ENCODE measurements around the gene PAX2.

PAX2 gene

DNA sequence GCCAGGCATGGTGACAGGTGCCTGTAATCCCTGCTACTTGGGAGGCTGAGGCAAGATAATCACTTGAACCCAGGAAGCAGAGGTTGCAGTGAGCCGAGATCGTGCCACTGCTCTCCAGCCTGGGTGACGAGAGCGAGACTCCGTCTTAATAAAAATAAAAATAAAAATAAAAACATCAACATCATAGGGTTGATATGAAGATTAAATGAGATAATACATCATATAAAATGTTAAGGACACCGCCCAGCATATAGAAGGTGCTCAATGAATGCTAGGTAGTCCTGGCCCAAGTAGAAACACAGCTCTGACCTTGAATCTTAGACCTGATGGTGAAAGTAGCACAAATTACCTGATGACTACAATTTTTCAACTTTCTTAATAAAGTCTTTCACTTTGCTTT, 74.0 kb downstream of the PAX2 start:
- no peak for DNase-seq (ENCODE audit: low read depth)

DNA sequence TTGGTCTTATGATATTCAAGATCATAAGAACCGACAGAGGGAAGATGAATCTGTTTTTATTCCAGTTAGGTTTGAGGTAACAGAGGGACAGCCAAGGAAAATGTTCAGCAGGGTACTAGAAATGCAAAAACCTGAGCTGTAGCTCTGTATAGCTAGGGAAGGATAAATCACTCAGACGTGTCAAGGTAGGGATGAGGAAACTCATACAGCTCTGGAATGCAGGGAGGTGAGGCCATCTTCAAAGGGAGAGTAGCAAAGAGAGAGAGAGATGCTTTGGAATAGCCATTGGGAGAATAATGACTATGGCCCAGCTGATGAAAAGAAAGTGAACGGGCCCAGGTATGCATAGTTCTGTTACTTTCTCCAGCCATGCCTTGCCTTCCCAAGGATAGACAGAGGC, 77.8 kb downstream of the PAX2 start:
- no peak for DNase-seq (ENCODE audit: low read depth)

DNA sequence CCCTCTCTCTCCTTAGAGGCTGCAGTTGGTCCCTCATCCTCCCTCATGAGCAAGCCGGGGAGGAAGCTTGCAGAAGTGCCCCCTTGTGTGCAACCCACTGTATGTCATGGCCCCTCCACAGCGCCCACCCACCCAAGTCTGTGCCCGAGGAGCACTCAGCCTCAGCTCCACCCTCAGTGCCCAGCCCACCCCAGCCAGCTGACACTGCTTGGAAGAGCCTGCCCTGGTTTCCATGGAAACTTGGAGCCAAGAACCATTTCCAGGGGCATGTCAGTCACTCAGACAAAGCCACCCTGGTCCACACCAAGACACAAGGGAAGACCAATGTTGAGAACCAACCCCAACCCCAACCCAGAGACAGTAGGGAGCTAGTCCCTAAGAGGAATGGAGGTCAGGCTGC, 79.5 kb downstream of the PAX2 start:
- DNase-seq (ENCODE audit: low read depth) = no peak

DNA sequence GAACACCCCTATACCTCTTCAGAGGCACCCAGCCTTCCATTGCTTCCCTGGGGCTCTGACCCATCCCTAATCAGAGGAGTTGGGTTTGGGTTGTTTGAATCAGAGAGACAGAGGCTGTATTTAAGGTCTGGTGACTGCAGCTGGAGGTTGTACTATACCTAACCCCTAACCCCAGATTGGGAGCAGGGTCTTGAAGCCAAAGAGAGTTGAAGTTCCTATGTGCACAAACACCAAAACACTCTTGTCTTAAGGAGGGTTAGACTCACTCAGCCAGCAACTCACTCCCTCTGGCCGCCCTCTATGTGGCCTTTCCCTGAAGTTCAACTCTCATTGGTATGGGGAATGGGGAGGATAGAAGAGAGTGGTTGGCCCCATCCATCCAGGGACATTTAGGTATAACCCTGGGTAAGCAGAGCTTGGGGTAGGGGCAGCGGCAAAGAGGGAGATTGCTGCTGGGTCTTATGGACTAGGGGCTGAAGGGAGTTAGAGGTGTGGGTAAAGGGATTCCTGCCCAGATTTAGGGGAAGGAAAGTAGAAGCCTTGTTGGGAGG, 80.0 kb downstream of the PAX2 start:
- DNase-seq (ENCODE audit: low read depth) = no peak

DNA sequence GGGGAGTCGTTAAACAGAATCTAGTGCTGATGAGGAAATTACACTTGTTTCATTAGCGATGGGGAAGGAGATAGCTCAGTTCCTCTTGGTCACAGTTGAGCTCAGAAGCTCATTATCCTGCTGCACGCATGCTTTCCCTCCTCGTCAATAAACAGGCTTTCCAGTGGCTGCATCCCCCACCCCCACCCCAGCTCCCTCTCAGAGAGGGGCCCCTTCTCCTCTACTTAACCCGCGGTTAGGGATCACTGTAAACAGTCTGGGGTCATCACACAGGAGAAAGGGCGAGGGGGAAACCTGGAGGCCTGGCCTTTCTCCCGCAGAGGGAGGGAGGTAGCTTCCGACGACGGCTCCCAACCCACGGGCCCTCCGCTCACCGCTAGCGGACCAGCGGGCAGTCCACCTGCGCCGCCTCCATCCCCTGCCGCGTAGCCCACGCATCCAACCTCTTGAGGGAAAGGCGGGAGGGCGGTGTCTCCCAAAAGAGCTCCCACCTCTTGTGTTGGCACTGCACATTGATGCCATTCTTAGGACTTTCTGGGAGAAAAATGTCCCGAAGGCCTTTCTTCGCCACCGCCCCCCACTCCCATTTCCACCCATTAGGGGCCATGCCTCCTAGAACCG, 80.8 kb downstream of the PAX2 start:
- no peak for DNase-seq (ENCODE audit: low read depth)

DNA sequence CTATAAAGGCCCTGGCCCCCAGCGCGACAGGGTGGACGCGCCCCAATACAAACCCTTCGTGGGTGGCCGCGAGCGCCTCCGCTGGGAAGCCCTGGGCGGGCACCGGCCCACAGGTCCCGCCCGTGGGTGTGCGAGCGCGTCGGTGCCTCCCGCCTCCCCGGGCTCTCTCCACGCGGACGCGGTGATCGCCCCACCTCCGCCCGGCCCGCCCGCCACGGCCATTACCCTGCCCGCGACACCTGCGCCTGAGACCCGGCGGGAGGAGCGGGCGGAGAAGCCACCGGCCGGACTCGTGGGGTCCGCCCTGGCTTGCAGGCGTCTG, 81.2 kb downstream of the PAX2 start:
- DNase-seq (ENCODE audit: low read depth) = no peak

DNA sequence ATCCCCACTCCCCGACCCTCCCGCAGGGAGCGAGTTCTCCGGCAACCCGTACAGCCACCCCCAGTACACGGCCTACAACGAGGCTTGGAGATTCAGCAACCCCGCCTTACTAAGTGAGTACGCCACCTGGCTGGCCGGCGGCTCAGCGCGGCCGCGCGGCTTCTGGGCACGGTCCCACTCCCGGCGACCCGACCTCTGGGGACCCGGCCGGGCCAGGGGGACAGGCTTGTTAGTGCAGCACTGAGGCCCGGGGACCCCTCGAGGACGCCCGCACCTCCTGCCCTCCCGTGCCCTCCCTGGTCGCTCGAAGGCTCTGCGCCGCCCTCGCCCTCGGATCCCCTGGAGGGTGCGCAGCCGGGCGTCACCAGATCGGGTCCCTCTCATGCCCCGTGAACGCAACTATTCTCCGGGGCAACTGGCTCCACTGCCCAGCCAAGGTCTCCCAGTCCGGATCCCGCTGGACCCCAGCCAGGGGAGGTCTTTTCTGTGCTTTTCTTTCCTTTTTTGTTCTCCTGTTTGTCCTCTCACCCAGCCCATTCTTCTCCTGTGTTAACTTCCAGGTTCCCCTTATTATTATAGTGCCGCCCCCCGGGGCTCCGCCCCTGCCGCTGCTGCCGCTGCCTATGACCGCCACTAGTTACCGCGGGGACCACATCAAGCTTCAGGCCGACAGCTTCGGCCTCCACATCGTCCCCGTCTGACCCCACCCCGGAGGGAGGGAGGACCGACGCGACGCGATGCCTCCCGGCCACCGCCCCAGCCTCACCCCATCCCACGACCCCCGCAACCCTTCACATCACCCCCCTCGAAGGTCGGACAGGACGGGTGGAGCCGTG, 81.8 kb downstream of the PAX2 start:
- DNase-seq (ENCODE audit: low read depth) = no peak

DNA sequence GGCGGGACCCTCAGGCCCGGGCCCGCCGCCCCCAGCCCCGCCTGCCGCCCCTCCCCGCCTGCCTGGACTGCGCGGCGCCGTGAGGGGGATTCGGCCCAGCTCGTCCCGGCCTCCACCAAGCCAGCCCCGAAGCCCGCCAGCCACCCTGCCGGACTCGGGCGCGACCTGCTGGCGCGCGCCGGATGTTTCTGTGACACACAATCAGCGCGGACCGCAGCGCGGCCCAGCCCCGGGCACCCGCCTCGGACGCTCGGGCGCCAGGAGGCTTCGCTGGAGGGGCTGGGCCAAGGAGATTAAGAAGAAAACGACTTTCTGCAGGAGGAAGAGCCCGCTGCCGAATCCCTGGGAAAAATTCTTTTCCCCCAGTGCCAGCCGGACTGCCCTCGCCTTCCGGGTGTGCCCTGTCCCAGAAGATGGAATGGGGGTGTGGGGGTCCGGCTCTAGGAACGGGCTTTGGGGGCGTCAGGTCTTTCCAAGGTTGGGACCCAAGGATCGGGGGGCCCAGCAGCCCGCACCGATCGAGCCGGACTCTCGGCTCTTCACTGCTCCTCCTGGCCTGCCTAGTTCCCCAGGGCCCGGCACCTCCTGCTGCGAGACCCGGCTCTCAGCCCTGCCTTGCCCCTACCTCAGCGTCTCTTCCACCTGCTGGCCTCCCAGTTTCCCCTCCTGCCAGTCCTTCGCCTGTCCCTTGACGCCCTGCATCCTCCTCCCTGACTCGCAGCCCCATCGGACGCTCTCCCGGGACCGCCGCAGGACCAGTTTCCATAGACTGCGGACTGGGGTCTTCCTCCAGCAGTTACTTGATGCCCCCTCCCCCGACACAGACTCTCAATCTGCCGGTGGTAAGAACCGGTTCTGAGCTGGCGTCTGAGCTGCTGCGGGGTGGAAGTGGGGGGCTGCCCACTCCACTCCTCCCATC, 82.7 kb downstream of the PAX2 start:
- no peak for DNase-seq (ENCODE audit: low read depth)

DNA sequence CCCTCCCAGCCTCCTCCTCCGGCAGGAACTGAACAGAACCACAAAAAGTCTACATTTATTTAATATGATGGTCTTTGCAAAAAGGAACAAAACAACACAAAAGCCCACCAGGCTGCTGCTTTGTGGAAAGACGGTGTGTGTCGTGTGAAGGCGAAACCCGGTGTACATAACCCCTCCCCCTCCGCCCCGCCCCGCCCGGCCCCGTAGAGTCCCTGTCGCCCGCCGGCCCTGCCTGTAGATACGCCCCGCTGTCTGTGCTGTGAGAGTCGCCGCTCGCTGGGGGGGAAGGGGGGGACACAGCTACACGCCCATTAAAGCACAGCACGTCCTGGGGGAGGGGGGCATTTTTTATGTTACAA, 83.3 kb downstream of the PAX2 start:
- DNase-seq (ENCODE audit: low read depth) = no peak

DNA sequence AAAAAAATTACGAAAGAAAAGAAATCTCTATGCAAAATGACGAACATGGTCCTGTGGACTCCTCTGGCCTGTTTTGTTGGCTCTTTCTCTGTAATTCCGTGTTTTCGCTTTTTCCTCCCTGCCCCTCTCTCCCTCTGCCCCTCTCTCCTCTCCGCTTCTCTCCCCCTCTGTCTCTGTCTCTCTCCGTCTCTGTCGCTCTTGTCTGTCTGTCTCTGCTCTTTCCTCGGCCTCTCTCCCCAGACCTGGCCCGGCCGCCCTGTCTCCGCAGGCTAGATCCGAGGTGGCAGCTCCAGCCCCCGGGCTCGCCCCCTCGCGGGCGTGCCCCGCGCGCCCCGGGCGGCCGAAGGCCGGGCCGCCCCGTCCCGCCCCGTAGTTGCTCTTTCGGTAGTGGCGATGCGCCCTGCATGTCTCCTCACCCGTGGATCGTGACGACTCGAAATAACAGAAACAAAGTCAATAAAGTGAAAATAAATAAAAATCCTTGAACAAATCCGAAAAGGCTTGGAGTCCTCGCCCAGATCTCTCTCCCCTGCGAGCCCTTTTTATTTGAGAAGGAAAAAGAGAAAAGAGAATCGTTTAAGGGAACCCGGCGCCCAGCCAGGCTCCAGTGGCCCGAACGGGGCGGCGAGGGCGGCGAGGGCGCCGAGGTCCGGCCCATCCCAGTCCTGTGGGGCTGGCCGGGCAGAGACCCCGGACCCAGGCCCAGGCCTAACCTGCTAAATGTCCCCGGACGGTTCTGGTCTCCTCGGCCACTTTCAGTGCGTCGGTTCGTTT, 83.9 kb downstream of the PAX2 start:
- no peak for DNase-seq (ENCODE audit: low read depth)

DNA sequence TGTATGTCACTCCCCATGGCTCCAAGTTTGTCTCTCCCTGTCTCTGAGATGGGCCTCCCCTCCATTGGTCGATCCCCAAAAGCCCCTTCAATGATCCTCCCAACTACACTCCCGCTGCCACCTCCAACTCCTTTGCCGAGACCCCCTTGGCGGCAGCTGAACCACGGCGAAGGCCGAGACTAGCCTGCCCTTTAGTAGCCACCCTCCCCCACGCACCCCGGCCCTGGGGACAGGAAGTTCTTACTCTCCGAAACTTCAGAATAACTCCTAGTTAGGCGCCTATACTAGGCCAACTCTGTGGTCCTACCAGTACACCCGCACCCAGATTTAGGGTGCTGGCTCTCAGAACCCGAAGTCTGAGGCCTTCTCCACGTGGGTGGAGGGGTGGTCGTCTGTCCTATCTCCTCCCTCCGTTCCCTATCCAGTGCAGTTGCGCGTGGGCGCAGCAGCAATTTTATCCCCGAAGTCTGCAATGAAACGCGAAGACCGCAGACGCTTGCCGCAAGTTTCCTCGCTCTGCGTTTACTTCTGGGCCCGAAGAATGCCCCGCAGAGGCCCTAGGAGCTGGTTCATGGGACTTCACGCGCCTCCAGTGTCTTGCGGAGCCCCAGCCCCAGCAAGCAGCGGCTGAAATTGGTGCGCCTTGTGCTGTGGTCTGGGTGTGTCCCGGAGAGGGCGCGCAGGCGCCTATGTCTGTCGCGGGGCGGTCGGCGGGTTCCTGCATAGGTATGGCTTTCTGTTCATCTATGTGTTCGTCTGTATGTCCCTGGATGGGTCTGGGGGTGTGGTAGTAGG, 84.7 kb downstream of the PAX2 start:
- no peak for DNase-seq (ENCODE audit: low read depth)

DNA sequence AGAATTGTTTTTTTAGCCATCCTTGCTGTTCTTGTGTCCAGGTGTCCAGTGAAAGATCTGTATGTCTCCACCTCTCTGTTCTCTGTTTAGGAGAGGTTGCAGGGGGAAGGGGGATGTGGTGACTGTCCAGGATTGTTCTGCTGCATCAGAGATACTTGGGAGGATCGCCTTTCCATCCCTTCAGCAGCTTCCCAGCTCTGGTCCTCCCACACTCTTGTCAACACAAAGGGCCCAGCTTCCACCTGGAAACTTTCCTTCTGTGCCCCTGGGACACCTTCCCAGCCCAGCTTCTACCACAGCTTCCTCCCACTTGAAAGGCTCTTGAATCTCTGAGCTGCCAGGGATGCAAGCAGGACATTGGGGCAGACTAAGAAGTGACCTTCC, 85.3 kb downstream of the PAX2 start:
- no peak for DNase-seq (ENCODE audit: low read depth)

DNA sequence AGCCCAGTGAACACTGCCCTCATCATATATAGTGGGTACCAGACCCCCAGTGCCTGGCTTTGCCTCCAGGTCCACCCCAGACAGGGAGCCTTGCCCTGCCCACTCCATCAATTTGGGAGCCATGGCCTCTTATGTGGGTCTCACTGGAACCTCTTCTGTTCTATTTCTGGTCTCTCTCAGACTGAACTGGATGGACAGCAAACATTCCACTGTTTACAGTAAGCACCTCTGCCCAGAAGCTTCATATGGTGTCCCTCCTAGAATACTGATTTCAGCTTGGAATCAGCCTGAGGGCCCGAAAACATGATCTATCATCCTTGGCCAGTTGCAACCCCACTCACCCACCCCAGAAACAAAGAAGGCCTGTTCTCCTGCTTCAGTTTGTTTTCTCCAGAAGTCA, 86.4 kb downstream of the PAX2 start:
- DNase-seq (ENCODE audit: low read depth) = no peak

DNA sequence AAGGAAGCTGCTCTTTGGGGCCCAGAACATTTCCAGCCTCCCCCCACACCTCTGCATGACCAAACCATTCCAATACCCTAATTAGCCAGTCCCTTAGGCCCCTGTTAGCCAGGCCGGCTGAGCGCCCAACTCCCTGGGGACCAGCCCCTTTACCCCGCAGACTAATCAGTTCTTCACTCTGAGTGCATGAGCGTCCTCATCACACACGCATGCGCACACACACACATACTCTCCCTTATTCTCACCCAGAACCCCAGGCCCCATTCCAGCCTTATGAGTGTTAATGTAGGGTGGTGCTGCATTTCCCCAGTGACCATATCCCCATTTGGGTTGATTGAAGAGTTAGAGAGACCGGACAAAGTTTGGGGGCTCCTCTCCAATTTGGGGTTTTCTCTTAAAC, 90.4 kb downstream of the PAX2 start:
- DNase-seq (ENCODE audit: low read depth) = no peak

DNA sequence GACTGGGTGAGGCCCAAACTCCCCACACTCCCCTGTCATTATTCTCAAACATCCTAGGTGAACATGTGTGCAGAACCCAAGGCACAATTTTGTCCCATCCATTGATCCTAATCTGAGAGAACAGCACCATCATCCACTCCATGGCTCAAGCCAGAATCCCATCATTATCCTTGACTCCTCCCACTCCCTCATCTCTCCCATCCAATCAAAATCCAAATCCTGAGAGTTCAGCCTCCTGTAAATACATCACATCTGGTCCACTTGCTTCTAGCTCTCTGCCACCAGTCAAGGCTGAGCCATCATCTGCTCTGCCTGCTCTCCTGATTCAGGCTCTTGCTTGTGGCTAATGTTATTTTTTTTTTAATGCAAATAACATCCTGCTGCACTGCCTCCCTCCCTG, 91.5 kb downstream of the PAX2 start:
- no peak for DNase-seq (ENCODE audit: low read depth)

DNA sequence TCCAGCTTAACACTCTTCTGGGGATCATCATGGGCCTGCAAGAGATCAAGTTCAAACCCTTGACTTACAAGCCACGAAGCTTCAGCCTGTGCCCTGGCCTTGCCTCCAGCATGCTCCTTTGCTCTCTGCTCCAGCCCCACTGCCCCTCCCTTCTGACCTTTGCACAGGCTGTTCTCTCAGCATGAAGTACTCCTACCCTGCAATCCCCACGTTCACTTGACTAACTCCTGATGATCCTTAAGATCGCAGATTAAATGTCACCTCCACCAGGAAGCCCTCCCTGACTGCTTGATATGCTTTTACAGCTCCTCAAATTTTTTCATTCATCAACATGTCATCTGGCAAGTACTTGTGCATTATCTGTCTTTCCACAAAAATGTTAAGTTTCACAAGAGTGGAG, 91.9 kb downstream of the PAX2 start:
- no peak for DNase-seq (ENCODE audit: low read depth)

DNA sequence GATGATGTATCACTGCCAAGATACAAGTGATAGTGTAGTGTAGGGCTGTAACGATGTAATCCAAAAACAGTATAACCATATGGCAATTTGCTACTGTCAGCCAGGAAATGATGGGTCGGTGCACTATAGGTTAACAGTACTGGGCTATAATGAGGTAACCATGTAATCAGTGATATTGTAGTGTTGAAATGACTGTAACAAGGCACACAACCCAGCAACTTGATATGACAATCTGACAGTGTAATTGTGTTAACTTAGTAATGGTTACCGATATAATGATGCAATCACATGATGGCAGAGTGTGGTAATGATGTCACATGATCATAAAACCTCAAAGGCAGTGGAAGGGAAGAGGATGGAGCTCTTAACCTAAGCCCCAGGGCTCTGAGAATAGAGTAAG, 93.6 kb downstream of the PAX2 start:
- DNase-seq (ENCODE audit: low read depth) = no peak

DNA sequence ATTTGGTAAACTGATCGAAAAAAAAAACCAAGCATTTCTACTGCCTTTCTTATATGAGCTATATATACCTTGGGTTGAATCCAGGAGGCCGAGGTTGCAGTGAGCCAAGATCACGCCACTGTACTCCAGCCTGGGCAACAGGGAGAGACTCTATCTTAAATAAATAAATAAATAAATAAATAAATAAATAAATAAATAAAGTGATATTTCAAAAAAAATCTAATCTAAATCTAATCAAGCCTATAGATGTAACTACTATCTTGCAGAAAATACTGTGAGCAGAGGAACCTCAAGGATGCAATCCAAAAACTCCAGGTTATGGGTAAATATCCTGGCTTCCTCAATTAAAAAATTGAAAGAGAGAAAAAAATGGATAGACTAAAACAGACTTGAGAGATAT, 96.1 kb downstream of the PAX2 start:
- no peak for DNase-seq (ENCODE audit: low read depth)

DNA sequence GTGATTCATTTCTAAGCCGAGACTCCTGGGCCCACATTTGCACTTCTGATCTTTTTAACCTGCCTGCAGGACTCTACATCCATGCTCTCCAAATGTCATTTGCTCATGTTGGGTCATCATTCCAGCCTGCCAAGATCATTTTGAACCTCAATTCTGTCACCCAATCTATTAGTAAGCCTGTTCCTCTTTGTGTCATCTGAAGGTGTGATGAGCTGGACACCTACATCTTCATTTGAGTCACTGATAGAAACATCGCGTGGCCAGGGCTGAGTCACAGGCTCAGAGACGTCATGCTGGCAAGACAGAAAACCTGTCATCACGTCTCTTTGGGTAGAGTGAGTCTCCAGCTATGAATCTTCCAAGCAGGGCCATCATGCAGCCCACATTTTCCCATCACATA, 102.1 kb downstream of the PAX2 start:
- no peak for DNase-seq (ENCODE audit: low read depth)

DNA sequence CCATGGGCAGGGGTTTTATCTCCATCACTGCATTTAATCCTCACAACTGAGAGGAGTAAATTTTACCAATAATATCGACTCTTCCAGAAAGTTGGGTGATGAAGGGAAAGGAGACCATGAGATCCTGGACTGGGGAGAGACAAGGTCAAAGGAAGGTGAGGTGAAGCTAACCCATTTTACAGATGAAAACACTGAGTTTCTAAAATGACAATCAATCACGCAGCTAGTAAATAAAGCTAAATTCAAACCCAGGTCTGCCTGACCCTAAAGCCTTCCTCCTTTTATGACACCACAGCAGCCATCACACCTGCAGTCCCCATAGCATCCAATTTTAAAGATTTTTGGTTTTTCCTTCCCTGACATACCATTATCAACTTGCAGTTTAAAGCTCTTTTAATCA, 103.4 kb downstream of the PAX2 start:
- DNase-seq (ENCODE audit: low read depth) = no peak

DNA sequence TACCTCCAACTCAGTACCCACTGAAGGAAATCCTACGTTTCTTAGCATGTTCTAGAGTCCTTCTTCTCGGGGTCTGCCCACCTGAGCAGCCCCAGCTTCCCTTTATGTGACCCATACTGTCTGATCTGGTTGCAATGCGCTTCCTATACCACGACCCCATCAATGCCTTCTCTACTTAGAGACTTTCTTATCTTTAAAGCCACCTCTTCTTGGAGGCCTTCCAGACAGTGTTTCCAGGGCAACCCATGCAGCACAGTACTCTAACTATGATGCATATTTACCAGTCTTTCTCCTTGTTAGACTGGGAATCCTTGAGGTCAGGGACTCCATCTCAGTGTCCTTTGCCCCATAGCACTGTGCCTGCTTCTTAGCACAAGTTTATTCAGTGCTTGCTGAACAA, 112.9 kb downstream of the PAX2 start:
- no peak for DNase-seq (ENCODE audit: low read depth)

Data from non-pigmented ciliary epithelial cell (primary cell).